Peyer's patch (tissue), 4 donors: ENCODE data around the gene MOB3B. TPM values are rescaled to one million over a fixed set of nuclear protein-coding genes. Genes with fewer than 3 reads are reported as not detected.

Source experiments
- DNase-seq, 3 donors: peaks; one replicate each; pipeline ENCODE4 v3.0.0-alpha.2; 2017 to 2019
- H3K27ac ChIP-seq, 4 donors: fragments of 200-600 bp; sonication (generic); one replicate each; pipeline ENCODE4 v1.5.1; 2016 to 2019
- H3K27me3 ChIP-seq, 2 donors: fragments of 200-600 bp; sonication (generic); one replicate each; pipeline ENCODE4 v1.5.1; 2019
- H3K36me3 ChIP-seq, 3 donors: fragments of 200-600 bp; sonication (generic); one replicate each; pipeline ENCODE4 v1.5.1; 2016 to 2019
- H3K4me1 ChIP-seq, 4 donors: fragments of 200-600 bp; sonication (generic); one replicate each; pipeline ENCODE4 v1.5.1; 2016 to 2019
- H3K4me3 ChIP-seq, 4 donors: fragments of 200-600 bp; sonication (generic); 1 replicate in 3 of 4; 2 replicates in 1 of 4; pipeline ENCODE4 v1.5.1; 2016 to 2019; ENCODE audit warnings: mild to moderate bottlenecking in 1 of 4
- H3K9me3 ChIP-seq, 4 donors: fragments of 200-600 bp; sonication (generic); one replicate each; pipeline ENCODE4 v1.5.1; 2016 to 2019; ENCODE audit warnings: mild to moderate bottlenecking in 1 of 4
- POLR2A ChIP-seq, 2 donors: fragments of 450-650 bp; IDR thresholded peaks; one replicate each; pipeline ENCODE4 v1.5.1; 2017; ENCODE audit warnings: antibody characterized with exemption in 2 of 2, mild to moderate bottlenecking in 2 of 2, moderate library complexity in 2 of 2
- total RNA-seq, 4 donors: library from RNA; depleted of rRNA; stranded (reverse); fragments of >200 nt; gene quantifications; one replicate each; pipeline ENCODE4 v1.1.0, GENCODE V29; 2016
- TF ChIP-seq, protein P1 (sequence below), 6 experiments: fragments of 450-650 bp in 4 of 6; fragments of 200-600 bp in 2 of 6; sonication (generic) in 1 of 6; IDR thresholded peaks; one replicate each; pipeline ENCODE4 v1.5.1; 2017 to 2019; ENCODE audit warnings: antibody characterized with exemption in 6 of 6, mild to moderate bottlenecking in 3 of 6, moderate library complexity in 1 of 6

Gene MOB3B
- total RNA-seq, 4 donors from 2014 or later: 24.8 to 65.7 (median 36.4) TPM

GRCh38 chr9:27400334-27400880 is 129.2 kb downstream of the MOB3B start:
- H3K27ac ChIP-seq: peak overlapping the region in 1 of 4 donors; percentile 42
- H3K27me3 ChIP-seq: no peaks in the 10 kb centered on the region
- no peaks in the 10 kb centered on the region for H3K36me3 ChIP-seq
- TF ChIP-seq, protein P1, sequence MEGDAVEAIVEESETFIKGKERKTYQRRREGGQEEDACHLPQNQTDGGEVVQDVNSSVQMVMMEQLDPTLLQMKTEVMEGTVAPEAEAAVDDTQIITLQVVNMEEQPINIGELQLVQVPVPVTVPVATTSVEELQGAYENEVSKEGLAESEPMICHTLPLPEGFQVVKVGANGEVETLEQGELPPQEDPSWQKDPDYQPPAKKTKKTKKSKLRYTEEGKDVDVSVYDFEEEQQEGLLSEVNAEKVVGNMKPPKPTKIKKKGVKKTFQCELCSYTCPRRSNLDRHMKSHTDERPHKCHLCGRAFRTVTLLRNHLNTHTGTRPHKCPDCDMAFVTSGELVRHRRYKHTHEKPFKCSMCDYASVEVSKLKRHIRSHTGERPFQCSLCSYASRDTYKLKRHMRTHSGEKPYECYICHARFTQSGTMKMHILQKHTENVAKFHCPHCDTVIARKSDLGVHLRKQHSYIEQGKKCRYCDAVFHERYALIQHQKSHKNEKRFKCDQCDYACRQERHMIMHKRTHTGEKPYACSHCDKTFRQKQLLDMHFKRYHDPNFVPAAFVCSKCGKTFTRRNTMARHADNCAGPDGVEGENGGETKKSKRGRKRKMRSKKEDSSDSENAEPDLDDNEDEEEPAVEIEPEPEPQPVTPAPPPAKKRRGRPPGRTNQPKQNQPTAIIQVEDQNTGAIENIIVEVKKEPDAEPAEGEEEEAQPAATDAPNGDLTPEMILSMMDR (IDR thresholded peaks at IDR 0.05): no peak
- no peak for TF ChIP-seq POLR2A (IDR thresholded peaks at IDR 0.05)
- H3K4me1 ChIP-seq: peaks cover 0 to 13% (median 0%) of the 10 kb centered on the region in 4 donors
- DNase-seq: no peak
- H3K9me3 ChIP-seq: no peaks in the 10 kb centered on the region
- H3K4me3 ChIP-seq: no peak overlapping the region

- H3K36me3 ChIP-seq: no peaks in the 10 kb centered on the region
- H3K27me3 ChIP-seq: no peaks in the 10 kb centered on the region
- TF ChIP-seq POLR2A (IDR thresholded peaks at IDR 0.05): no peak
- TF ChIP-seq, protein P1 (IDR thresholded peaks at IDR 0.05): no peak
- peaks cover 0 to 24% (median 2%) of the 10 kb centered on the region in 4 donors for H3K4me1 ChIP-seq
- no peak overlapping the region for H3K27ac ChIP-seq
- no peaks in the 10 kb centered on the region for H3K9me3 ChIP-seq
- H3K4me3 ChIP-seq: no peak overlapping the region
- no peak for DNase-seq
Observed at GRCh38 chr9:27398982-27399653, 130.5 kb downstream of the MOB3B start.

DNA sequence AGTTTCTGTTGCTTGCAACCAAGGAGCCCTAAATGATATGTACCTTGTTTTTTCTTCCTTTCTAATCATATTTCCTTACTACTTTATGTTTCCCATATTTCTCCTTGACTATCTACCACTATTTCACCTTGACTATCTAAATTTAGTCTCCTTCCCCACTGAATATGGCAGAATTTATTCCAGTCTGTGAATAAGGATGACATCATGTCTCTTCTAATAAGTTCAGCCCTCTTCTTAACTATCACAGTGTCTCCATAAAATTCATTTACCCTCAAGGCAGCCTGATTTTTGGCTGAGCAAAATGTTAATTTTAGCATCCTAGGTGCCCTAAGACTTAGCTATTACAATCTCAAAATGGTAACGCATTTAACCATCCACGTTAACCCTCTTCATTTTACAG is 133.1 kb downstream of the MOB3B start:
- Histone ChIP-seq H3K4me3 (no peak overlapping the region), H3K27me3 (no peaks in the 10 kb centered on the region), H3K4me1 (peaks cover 0 to 28% (median 2%) of the 10 kb centered on the region in 4 donors), H3K27ac (no peak overlapping the region), H3K36me3 (no peaks in the 10 kb centered on the region), H3K9me3 (no peaks in the 10 kb centered on the region)
- TF ChIP-seq, protein P1 (IDR thresholded peaks at IDR 0.05): no peak
- no peak for TF ChIP-seq POLR2A (IDR thresholded peaks at IDR 0.05)
- no peak for DNase-seq

DNA sequence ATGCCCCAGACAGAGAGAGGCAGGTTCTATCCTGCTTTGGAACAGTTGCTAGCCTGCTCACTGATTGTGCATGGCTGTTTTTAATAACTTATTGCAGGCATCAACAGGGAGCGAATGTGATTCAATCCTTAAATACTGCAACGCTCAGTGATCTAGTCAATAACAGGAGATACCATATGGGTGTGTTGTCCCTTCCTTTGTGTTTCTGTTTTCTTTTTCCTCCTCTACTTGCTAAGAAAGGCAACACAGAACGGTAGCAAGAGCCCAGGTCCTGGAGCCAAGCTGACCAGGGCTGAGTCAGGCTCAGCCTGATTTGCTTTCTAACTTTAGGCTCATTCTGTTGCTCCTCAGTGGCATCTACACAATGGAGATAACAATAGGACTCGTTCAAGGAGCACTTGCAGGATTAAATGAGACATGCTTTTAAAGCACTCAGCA is 134.1 kb downstream of the MOB3B start:
- Histone ChIP-seq H3K27ac (no peak overlapping the region), H3K9me3 (no peaks in the 10 kb centered on the region), H3K4me1 (peaks cover 0 to 28% (median 2%) of the 10 kb centered on the region in 4 donors), H3K36me3 (no peaks in the 10 kb centered on the region), H3K27me3 (no peaks in the 10 kb centered on the region), H3K4me3 (no peak overlapping the region)
- TF ChIP-seq, protein P1 (IDR thresholded peaks at IDR 0.05): no peak
- no peak for TF ChIP-seq POLR2A (IDR thresholded peaks at IDR 0.05)
- no peak for DNase-seq

- Histone ChIP-seq H3K27ac (no peak overlapping the region), H3K4me1 (peaks cover 0 to 28% (median 2%) of the 10 kb centered on the region in 4 donors), H3K9me3 (no peaks in the 10 kb centered on the region), H3K4me3 (no peak overlapping the region), H3K27me3 (no peaks in the 10 kb centered on the region), H3K36me3 (no peaks in the 10 kb centered on the region)
- TF ChIP-seq, protein P1 (IDR thresholded peaks at IDR 0.05): no peak
- no peak for TF ChIP-seq POLR2A (IDR thresholded peaks at IDR 0.05)
- no peak for DNase-seq
Observed at GRCh38 chr9:27394826-27395201, 134.8 kb downstream of the MOB3B start.
